Activated CD4-positive, alpha-beta T cell treated with anti-CD3 and anti-CD28 coated beads, Interleukin-2, amount 10 ng/mL, durations not matched to agents 7 days and 5 days (primary cell): ENCODE measurements around the gene SPAG6. TPM values are rescaled to one million over a fixed set of nuclear protein-coding genes. Genes with fewer than 3 reads are reported as not detected.

Experiments used
- CTCF ChIA-PET: fragments of 350-600 bp; sonication (Branson Sonifier 250); formaldehyde crosslinking; loops from one replicate; lab custom pipeline; 2021; ENCODE audit warnings: antibody characterized with exemption; lab: Charles Lee
- POLR2A ChIA-PET: fragments of 350-600 bp; sonication (Branson Sonifier 250); formaldehyde crosslinking; loops from one replicate; lab custom pipeline; 2021; ENCODE audit warnings: antibody characterized with exemption; lab: Charles Lee
- DNase-seq: peaks from one replicate; pipeline ENCODE4 v3.0.0-alpha.2; 2020
- H3K27ac Mint-ChIP-seq: one replicate; pipeline ENCODE4 v1.8.0; 2021; ENCODE audit warnings: mild to moderate bottlenecking, moderate library complexity, mixed read lengths
- H3K27me3 Mint-ChIP-seq: one replicate; pipeline ENCODE4 v1.8.0; 2021; ENCODE audit warnings: mixed read lengths
- H3K36me3 Mint-ChIP-seq: one replicate; pipeline ENCODE4 v1.8.0; 2021; ENCODE audit warnings: low read depth, mixed read lengths
- H3K4me1 Mint-ChIP-seq: one replicate; pipeline ENCODE4 v1.8.0; 2021; ENCODE audit warnings: mixed read lengths
- H3K4me3 Mint-ChIP-seq: one replicate; pipeline ENCODE4 v1.8.0; 2021; ENCODE audit warnings: mild to moderate bottlenecking, moderate library complexity, mixed read lengths
- H3K9me3 Mint-ChIP-seq: one replicate; pipeline ENCODE4 v1.8.0; 2021; ENCODE audit warnings: mixed read lengths
- total RNA-seq, 2 experiments: library from RNA; stranded (reverse); gene quantifications; one replicate each; pipeline ENCODE4 v1.2.3, GENCODE V29; 2021

The SPAG6 gene
- total RNA-seq, 2 experiments from 2014 or later = 0.57 to 0.75 TPM

DNA sequence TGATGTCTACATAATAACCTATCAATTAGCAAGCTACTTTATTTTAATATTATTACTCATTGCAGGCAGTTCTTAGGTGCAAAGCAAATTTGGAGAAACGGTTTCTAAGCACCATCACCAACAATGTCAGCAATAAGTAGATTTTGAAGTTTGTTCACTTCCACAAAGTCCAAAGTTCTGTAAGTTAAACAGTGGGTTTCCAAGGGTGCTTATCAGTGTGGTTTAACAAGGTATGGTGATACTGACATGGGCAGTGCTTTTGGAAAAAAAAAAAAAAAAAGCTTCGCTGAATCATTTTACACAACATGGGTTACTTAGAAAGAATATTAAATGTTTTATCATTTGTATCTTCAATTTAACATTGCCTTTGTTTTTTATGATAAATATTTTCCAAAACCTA is 101.8 kb downstream of the SPAG6 start:
- Mint-ChIP-seq H3K9me3 (peaks cover 7% of the 10 kb centered on the region), H3K36me3 (no peaks in the 10 kb centered on the region), H3K27me3 (peaks cover 20% of the 10 kb centered on the region), H3K27ac (no peak overlapping the region), H3K4me1 (no peaks in the 10 kb centered on the region), H3K4me3 (no peak overlapping the region)
- DNase-seq = no peak
- ChIA-PET POLR2A (no interaction called here), CTCF (no interaction called here)

DNA sequence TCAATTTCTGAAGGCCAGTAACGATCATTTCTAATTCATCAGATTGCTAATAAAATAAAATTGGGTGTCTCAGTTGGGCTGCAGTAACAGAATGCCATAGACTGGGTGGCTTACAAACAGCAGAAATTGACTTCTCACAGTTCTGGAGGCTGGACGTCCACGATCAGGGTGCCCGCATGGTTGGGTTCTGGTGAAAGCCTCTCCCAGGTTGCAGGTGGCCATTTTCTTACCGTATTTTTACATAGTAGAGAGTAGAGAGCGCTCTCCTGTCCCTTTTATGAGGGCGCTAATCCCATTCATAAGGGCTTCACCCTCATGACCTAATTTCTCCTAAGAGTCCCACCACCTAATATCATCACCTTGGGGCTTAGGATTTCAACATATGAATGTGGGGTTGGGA is 106.0 kb downstream of the SPAG6 start:
- peaks cover 10% of the 10 kb centered on the region for H3K9me3 Mint-ChIP-seq
- CTCF ChIA-PET = interaction anchor here (0.6 kb wide), 2 partner anchors 22 to 197 kb away, joined by 3 to 5 read pairs; no protein-coding TSS in a partner anchor
- H3K36me3 Mint-ChIP-seq = no peaks in the 10 kb centered on the region
- DNase-seq = no peak
- no peak overlapping the region for H3K27ac Mint-ChIP-seq
- POLR2A ChIA-PET = no interaction called here
- H3K4me1 Mint-ChIP-seq = peaks cover 13% of the 10 kb centered on the region
- H3K27me3 Mint-ChIP-seq = peaks cover 8% of the 10 kb centered on the region
- no peak overlapping the region for H3K4me3 Mint-ChIP-seq

DNA sequence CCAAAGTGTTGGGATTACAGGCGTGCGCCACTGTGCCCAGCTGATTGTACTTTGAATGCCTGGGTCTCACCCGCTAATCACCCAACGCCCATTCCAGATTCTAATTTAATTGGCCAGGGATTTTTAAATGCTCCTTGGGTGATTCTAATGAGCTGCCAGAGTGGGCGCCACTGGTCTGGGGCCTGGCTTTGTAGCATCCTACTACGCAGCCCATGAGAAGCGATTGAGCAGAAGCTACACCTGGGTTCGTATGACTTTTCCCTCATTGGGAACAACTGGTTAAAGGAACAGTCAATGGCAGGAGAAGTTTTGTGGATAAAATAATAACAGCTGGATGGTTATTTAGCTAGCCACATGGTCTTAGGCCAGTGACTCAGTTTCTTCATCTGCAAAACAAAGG is 108.0 kb downstream of the SPAG6 start:
- no peak for DNase-seq
- H3K4me3 Mint-ChIP-seq = no peak overlapping the region
- peaks cover 3% of the 10 kb centered on the region for H3K27me3 Mint-ChIP-seq
- CTCF ChIA-PET = interaction anchor here (0.6 to 0.8 kb wide), 2 partner anchors 20 to 86 kb away, joined by 3 read pairs; no protein-coding TSS in a partner anchor
- peaks cover 10% of the 10 kb centered on the region for H3K9me3 Mint-ChIP-seq
- peaks cover 13% of the 10 kb centered on the region for H3K4me1 Mint-ChIP-seq
- no peaks in the 10 kb centered on the region for H3K36me3 Mint-ChIP-seq
- POLR2A ChIA-PET = no interaction called here
- no peak overlapping the region for H3K27ac Mint-ChIP-seq

DNA sequence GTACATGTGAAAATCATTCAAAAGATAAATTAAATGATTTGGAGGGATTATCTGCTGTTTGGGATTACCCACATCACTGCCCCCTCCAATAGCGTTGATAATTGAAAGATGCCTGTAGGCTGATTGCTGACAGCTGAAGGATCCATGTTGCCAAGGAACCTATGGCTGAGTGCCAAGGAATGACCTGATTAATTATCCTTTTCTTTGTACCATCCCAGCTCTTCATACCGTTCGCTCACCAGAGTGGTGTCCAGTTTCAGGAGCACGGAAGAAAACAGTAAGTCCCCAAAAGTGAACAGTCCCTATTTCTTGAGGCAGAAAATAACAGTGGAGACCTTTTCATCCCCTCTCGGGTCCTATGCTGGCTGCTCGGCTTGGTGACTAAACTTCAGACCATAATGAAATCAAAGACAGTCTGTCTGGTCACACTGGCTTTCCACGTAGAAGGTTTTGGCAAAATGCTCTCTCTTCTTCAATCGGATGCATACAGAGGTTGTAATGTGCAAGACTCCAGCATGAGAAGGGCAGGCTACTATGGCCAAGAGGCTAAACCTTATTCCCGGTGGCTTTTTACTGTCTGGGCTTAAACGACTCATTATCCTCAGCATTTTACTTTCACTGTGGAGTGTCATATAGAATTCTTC is 108.8 kb downstream of the SPAG6 start:
- no peaks in the 10 kb centered on the region for H3K36me3 Mint-ChIP-seq
- H3K4me3 Mint-ChIP-seq = no peak overlapping the region
- peaks cover 13% of the 10 kb centered on the region for H3K4me1 Mint-ChIP-seq
- H3K27ac Mint-ChIP-seq = no peak overlapping the region
- peaks cover 10% of the 10 kb centered on the region for H3K9me3 Mint-ChIP-seq
- peaks cover 1% of the 10 kb centered on the region for H3K27me3 Mint-ChIP-seq
- CTCF ChIA-PET = interaction anchor here (0.6 to 0.9 kb wide), 4 partner anchors 19 to 535 kb away, joined by 3 to 5 read pairs (median 3); no protein-coding TSS in a partner anchor
- POLR2A ChIA-PET = no interaction called here
- no peak for DNase-seq

DNA sequence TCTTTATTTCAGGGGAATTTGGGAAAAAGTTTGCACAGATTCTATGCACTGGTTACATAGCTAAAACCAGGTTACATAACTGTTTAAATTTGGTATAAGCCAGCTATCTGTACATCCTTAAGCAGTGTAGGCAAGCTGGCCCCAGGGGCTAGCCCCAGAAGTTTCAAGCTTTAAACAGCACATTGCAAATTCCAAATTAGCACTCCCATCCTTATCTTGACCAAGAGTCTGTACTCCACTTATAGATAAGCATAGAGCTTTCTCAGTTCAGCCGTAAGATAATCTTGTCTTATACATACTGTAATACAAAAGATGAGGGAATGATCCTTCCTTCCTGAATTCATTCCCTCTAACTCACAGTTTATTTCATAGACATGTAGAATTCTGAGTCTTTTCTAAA is 109.3 kb downstream of the SPAG6 start:
- POLR2A ChIA-PET = no interaction called here
- CTCF ChIA-PET = interaction anchor here (0.6 to 1.5 kb wide), 4 partner anchors 12 to 534 kb away, joined by 3 to 7 read pairs (median 4); no protein-coding TSS in a partner anchor
- H3K36me3 Mint-ChIP-seq = no peaks in the 10 kb centered on the region

DNA sequence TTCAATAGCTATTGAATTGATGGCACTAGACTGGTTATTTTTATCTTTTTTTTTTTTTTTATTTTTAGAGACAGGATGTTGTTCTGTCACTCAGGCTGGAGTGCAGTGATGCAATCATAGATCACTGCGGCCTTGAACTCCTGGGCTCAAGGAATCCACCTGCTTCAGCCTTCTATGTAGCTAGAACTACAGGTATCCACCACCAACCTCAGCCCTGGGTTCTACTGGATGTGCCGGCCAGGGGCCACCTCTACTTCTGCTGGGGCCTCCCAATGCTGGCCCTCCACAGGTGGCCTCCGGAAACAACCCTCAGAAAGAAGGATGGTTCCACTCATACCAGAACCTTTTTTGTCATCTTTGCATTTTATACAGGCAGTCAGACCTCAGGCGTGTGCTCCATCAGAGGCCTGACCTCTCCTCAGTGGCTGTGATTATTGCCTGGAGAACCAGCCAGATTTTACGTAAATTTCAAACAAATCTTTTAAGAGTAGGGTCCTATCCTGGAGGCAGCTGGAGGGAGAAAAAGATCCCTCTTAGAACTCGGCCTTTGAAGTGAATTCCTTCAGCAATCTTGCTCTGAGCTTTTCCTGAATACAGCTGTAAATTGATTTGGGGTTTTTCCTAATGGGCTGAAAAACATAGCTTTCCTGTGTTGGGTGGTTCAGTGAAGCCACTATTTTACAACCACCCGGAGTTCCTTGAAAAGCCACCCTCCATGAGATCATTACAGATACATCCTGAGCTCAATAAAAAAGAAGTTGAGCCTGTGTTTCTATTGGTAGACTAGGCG is 110.0 kb downstream of the SPAG6 start:
- H3K4me1 Mint-ChIP-seq = peaks cover 13% of the 10 kb centered on the region
- ChIA-PET POLR2A (interaction anchor here (0.7 kb wide), 1 partner anchor 37 kb away, joined by 4 read pairs; no protein-coding TSS in a partner anchor), CTCF (interaction anchor here (0.6 to 1.5 kb wide), 4 partner anchors 13 to 533 kb away, joined by 3 to 7 read pairs (median 4); no protein-coding TSS in a partner anchor)
- peaks cover 10% of the 10 kb centered on the region for H3K9me3 Mint-ChIP-seq
- H3K27me3 Mint-ChIP-seq = no peaks in the 10 kb centered on the region
- peak overlapping the region; percentile 57 for H3K27ac Mint-ChIP-seq
- no peaks in the 10 kb centered on the region for H3K36me3 Mint-ChIP-seq
- no peak overlapping the region for H3K4me3 Mint-ChIP-seq
- DNase-seq = no peak

More for the DNA sequence above, 109.3 kb downstream of the SPAG6 start:
- peaks cover 13% of the 10 kb centered on the region for H3K4me1 Mint-ChIP-seq
- peaks cover 10% of the 10 kb centered on the region for H3K9me3 Mint-ChIP-seq
- no peak overlapping the region for H3K27ac Mint-ChIP-seq
- H3K4me3 Mint-ChIP-seq = no peak overlapping the region
- DNase-seq = no peak
- no peaks in the 10 kb centered on the region for H3K27me3 Mint-ChIP-seq

DNA sequence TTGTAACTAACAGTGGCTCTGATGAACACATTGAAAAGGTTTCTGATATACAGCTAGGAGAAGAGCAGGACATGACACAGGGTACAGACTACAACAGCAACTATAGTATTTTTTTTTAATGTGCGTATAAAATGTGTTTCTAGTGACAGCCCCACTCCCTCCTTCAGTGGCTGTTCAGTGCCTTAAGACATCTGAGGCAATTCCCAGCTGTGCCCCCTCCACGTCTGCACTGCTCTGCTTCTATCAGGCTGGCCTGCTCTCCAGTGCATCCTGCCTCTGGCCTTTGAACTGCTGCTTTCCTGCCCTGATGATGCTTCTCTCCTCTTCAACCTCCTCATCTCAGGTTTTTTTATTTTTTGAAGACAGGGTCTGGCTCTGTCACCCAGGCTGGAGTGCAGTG is 111.2 kb downstream of the SPAG6 start:
- ChIA-PET POLR2A (no interaction called here), CTCF (interaction anchor here (0.7 kb wide), 1 partner anchor 134 kb away, joined by 3 read pairs; no protein-coding TSS in a partner anchor)
- H3K9me3 Mint-ChIP-seq = peaks cover 11% of the 10 kb centered on the region
- H3K27me3 Mint-ChIP-seq = no peaks in the 10 kb centered on the region
- H3K4me3 Mint-ChIP-seq = no peak overlapping the region
- no peak overlapping the region for H3K27ac Mint-ChIP-seq
- no peak for DNase-seq
- no peaks in the 10 kb centered on the region for H3K36me3 Mint-ChIP-seq
- peaks cover 13% of the 10 kb centered on the region for H3K4me1 Mint-ChIP-seq

DNA sequence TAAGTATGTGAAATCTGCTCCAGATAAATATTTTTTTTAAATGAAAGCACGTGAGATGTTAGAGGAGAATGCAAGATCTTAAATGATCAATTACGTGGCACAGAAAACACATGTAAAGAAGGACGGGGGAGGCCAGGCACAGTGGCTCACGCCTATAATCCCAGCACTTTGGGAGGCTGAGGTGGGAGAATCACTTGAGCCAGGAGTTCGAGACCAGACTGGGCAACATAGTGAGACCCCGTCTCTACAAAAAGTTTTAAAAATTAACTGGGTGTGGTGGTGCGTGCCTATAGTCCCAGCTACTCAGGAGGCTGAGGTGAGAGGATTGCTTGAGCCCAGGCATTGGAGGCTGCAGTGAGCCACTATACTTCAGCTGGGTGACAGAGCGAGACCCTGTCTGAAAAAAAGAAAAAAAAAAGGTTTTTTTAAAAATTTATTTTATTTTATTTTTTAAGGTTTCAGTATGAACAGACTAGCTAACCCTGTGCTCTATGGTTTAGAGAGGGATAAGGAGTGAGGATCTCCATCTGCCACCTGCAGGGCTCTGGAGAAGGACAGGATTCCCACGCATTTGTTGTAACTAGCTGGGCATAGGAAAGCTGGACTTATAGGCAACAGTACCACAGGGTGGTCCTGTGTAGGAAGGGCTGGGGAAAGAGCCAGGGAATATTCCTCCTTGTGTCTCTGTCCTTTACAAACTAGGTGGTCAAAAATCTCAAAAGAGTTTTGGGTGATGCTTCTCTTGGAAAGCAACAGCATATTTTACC is 113.2 kb downstream of the SPAG6 start:
- Mint-ChIP-seq H3K27ac (no peak overlapping the region), H3K9me3 (peaks cover 5% of the 10 kb centered on the region), H3K27me3 (no peaks in the 10 kb centered on the region), H3K4me3 (no peak overlapping the region), H3K4me1 (peaks cover 13% of the 10 kb centered on the region), H3K36me3 (no peaks in the 10 kb centered on the region)
- CTCF ChIA-PET = interaction anchor here (0.5 to 0.6 kb wide), 2 partner anchors 118 to 966 kb away, joined by 3 read pairs; no protein-coding TSS in a partner anchor
- DNase-seq = no peak
- POLR2A ChIA-PET = no interaction called here

DNA sequence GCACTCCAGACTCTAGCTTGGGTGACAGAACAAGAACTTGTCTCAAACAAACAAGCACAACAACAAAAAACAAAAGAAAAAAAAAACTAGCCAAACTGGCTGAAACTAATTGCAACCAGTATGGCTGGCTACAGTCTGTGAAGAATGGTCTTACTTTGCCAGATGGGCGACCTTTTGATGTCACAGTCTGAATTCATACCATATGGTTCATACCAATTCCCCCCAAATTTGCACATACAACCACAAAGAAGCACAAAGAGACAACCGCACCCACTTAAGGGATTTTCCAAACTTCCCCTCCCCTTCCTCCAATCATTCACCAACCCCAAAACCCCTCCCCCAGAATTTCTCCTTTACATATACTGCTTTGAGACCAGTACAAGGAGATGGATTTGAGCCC is 114.2 kb downstream of the SPAG6 start:
- no peak for DNase-seq

DNA sequence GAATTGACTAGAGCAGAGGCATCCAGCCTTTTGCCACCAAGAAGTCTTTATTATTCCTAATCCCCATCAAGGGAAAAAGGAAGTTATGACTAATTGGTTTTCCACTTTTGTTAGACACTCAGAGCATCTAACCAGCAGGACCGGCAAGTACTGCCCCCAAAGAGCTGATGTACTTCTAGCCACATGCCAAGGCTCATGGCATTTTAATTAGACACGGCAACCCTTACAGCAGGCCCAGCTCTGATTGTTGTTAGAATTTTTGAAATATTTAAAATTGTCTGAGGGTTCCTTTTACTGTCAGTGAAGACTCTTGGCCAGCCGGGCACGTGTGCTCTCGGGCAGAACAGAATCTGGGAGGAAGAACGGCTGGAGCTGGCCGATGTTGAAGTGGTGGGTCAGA is 114.8 kb downstream of the SPAG6 start:
- ChIA-PET POLR2A (no interaction called here), CTCF (no interaction called here)
- DNase-seq = no peak
- Mint-ChIP-seq H3K9me3 (peaks cover 5% of the 10 kb centered on the region), H3K4me3 (no peak overlapping the region), H3K4me1 (peaks cover 9% of the 10 kb centered on the region), H3K27me3 (no peaks in the 10 kb centered on the region), H3K36me3 (no peaks in the 10 kb centered on the region), H3K27ac (no peak overlapping the region)

More for the DNA sequence above, 114.2 kb downstream of the SPAG6 start:
- ChIA-PET POLR2A (no interaction called here), CTCF (no interaction called here)
- Mint-ChIP-seq H3K36me3 (no peaks in the 10 kb centered on the region), H3K27ac (no peak overlapping the region), H3K9me3 (peaks cover 5% of the 10 kb centered on the region), H3K27me3 (no peaks in the 10 kb centered on the region), H3K4me3 (no peak overlapping the region), H3K4me1 (peaks cover 15% of the 10 kb centered on the region)

DNA sequence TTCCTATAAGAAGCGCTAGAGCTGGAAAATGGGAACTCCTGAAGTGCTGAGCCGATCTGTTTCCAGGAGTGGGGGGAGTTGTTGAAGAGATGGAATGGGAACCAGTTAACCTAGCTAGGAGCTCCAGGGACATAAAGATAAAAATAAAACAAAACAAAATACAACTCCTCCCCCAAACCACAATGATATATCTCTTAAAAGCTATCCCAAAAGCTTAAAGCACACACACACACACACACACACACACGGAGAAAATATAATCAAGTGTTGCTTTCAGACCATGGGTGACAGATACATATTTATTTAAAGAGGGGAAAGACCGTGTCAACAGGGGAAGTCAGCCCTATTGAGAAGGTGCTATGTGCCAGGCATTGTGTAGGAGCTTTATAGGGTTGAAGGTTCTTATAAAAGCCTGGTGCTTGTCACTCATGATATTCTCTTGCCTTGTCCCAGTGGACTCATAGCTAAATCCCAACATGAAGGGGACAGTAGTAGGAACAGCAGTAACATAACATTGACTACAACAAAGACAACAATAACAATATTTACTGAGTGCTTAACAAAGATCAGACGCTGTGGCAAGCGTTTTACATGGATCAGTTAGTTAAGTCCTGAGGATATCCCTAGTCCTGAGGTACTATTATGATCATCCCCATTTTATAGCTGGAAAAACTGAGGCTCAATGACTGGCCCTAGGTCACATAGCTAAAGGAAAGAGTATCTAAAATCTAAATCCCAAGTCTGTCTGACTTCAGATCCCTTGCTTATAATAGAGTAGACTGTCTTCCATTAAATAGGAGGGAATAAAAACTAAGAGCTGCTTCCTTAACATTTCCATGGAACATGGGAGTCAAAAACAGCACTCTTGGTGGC is 115.5 kb downstream of the SPAG6 start:
- DNase-seq = no peak
- Mint-ChIP-seq H3K27me3 (no peaks in the 10 kb centered on the region), H3K4me3 (no peak overlapping the region), H3K4me1 (peaks cover 3% of the 10 kb centered on the region), H3K27ac (no peak overlapping the region), H3K36me3 (no peaks in the 10 kb centered on the region), H3K9me3 (peaks cover 5% of the 10 kb centered on the region)
- ChIA-PET POLR2A (no interaction called here), CTCF (interaction anchor here (1.1 kb wide), 1 partner anchor 18 kb away, joined by 3 read pairs; no protein-coding TSS in a partner anchor)

DNA sequence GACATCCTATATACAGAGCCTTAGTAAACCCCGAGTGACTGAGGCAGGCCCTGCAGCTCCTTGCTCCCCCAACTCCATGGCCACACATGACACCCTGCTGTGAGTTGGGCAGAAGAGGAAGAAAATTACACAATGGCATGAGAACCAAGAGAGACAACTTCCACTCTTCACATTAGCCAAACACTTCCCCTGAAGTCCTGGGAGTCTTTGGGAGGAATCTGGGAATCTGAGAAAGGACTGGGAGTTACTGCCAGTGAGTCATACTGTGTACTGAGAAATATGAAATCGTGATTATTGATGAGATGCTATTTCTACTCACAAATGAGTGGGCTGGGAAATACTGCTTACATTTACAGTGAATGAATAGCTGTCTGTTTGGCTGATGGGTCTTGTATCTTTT is 116.6 kb downstream of the SPAG6 start:
- no peak for DNase-seq
- Mint-ChIP-seq H3K27me3 (peaks cover 3% of the 10 kb centered on the region), H3K27ac (no peak overlapping the region), H3K36me3 (no peaks in the 10 kb centered on the region), H3K4me3 (no peak overlapping the region), H3K4me1 (peaks cover 2% of the 10 kb centered on the region), H3K9me3 (peaks cover 5% of the 10 kb centered on the region)
- ChIA-PET POLR2A (no interaction called here), CTCF (no interaction called here)
